Measurements from ENCODE around the gene SPNS3. TPM values are rescaled to one million over a fixed set of nuclear protein-coding genes. Genes with fewer than 3 reads are reported as not detected.
A peak's percentile ranks its signal among the peaks of the same experiment; 100 is the strongest.

SPNS3 gene
- total and polyA plus RNA-seq, 3 donors from 2014 or later, result 0.39 to 1.4 (median 0.75) TPM

DNA sequence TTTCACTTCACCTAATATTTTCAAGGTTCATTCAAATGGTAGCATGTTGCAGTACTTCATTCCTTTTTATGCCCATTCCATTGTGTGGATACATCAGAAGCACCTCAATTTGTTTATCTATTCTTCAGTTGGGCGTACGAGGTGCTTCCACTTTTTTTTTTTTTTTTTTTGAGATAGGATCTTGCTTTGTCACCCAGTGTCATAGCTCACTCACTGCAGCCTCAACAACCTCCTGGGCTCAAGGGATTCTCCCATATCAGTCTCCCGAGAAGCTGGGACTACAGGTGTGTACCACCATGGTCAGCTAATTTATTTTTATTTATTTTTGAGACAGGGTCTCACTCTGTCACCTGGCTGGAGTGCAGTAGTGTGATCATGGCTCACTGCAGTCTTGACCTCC, 22.5 kb upstream of the SPNS3 start:
- WGBS, 2 donors, result 73 to 81% methylated on average over 3 of the region's 3 CpGs
- no peak overlapping the region for H3K27ac ChIP-seq
- intact Hi-C loops (cut with DNase I; ENCODE audit: low total_unique reads), result loop anchor here (5.0 kb wide), 1 partner anchor 194 kb away; no protein-coding TSS in a partner anchor
- no peak for DNase-seq
- H3K4me3 ChIP-seq, result no peak overlapping the region
- H3K4me1 ChIP-seq, result peaks cover 2% of the 10 kb centered on the region
- no peaks in the 10 kb centered on the region for H3K36me3 ChIP-seq (ENCODE audit: low read depth, missing control alignments)
- no peaks in the 10 kb centered on the region for H3K9me3 ChIP-seq
- TF ChIP-seq, protein P1, sequence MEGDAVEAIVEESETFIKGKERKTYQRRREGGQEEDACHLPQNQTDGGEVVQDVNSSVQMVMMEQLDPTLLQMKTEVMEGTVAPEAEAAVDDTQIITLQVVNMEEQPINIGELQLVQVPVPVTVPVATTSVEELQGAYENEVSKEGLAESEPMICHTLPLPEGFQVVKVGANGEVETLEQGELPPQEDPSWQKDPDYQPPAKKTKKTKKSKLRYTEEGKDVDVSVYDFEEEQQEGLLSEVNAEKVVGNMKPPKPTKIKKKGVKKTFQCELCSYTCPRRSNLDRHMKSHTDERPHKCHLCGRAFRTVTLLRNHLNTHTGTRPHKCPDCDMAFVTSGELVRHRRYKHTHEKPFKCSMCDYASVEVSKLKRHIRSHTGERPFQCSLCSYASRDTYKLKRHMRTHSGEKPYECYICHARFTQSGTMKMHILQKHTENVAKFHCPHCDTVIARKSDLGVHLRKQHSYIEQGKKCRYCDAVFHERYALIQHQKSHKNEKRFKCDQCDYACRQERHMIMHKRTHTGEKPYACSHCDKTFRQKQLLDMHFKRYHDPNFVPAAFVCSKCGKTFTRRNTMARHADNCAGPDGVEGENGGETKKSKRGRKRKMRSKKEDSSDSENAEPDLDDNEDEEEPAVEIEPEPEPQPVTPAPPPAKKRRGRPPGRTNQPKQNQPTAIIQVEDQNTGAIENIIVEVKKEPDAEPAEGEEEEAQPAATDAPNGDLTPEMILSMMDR (IDR thresholded peaks at IDR 0.05), result no peak
- TF ChIP-seq POLR2A (IDR thresholded peaks at IDR 0.05), result no peak
- H3K27me3 ChIP-seq, result no peaks in the 10 kb centered on the region

DNA sequence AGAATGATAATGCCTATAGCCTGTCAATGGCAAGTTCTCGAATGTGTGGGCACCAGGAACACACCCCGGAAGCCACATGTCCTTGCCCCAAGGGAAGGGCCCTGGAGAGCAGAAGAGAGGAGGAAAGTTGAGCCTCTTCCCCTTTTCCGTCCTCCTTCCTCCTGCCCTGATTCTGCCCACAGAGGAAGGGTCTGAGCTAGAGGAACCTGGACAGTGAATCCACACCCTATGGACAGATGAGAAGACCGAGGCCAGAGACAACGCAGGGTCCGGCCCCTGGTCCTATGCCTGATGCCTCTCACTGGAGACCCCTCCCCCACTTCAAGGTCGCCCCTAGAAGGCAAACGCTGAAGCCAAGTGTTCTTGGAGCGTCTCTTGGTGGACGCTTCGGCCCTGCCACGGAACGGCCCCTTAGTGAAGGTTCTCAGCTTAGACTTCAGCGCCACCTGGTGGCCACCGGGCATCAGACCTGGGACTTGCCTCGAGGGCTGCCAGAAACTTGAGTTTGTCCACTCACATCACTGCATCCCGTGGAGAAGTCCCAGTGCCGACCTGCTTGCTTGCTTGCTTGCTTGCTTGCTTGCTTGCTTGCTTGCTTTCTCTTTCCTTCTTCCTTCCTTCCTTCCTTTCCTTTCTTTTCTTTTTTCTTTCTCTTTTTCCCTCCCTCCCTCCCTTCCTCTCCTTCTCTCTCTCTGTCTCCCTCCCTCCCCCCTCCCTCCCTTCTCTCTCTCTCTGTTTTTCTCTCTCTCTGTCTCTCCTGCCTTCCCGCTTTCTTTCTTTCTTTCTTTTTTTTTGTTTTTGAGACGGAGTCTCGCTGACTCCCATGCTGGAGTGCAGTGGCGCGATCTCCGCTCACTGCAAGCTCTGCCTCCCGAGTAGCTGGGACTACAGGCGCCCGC, 20.6 kb upstream of the SPNS3 start:
- no peaks in the 10 kb centered on the region for H3K9me3 ChIP-seq
- WGBS, 2 donors, result 21% methylated on average over 24 to 27 of the region's 27 CpGs
- no peak overlapping the region for H3K4me3 ChIP-seq
- peak; percentile 96 for DNase-seq
- no peak overlapping the region for H3K27ac ChIP-seq
- H3K36me3 ChIP-seq (ENCODE audit: low read depth, missing control alignments), result no peaks in the 10 kb centered on the region
- TF ChIP-seq POLR2A (IDR thresholded peaks at IDR 0.05), result no peak
- TF ChIP-seq, protein P1 (IDR thresholded peaks at IDR 0.05), result peak; percentile 86 to 96 (median 94)
- H3K27me3 ChIP-seq, result no peaks in the 10 kb centered on the region
- H3K4me1 ChIP-seq, result peaks cover 2% of the 10 kb centered on the region
- intact Hi-C loops (cut with DNase I; ENCODE audit: low total_unique reads), result loop anchor here (5.0 kb wide), 1 partner anchor 196 kb away; no protein-coding TSS in a partner anchor

DNA sequence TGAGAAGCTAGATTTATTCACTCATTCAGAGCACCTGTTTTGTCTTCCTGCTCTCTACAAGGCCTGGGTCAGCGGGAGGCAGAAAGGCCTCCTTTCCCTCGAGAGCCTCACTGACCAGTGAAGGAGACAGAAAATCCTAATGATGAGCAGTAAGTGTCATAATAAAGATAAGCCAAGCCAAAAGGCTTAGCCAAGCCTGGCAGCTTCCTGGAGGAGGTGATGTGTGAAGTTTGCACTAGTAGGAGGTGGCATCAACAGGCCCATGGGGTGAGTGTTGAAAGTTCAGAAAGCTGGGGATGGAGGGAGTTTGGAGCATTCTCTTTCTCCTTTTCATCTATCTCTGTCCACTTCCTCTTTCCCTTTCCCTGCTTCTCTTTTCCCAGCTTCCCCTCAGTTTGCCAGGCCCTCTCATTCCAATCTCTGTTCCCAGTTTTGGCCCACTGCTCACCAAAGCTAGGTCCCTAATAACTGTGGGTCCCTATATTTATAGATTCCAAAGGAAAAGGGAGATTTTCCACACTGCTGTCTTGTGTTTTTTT, 16.5 kb upstream of the SPNS3 start:
- no peaks in the 10 kb centered on the region for H3K9me3 ChIP-seq
- H3K27me3 ChIP-seq, result no peaks in the 10 kb centered on the region
- no peak for DNase-seq
- peaks cover 2% of the 10 kb centered on the region for H3K4me1 ChIP-seq
- TF ChIP-seq, protein P1 (IDR thresholded peaks at IDR 0.05), result no peak
- TF ChIP-seq POLR2A (IDR thresholded peaks at IDR 0.05), result no peak
- no peak overlapping the region for H3K27ac ChIP-seq
- H3K36me3 ChIP-seq (ENCODE audit: low read depth, missing control alignments), result no peaks in the 10 kb centered on the region
- H3K4me3 ChIP-seq, result no peak overlapping the region
- WGBS, 2 donors, result 96 to 100% methylated on average over 1 to 2 of the region's 2 CpGs
- intact Hi-C loops (cut with DNase I; ENCODE audit: low total_unique reads), result no loop called here

DNA sequence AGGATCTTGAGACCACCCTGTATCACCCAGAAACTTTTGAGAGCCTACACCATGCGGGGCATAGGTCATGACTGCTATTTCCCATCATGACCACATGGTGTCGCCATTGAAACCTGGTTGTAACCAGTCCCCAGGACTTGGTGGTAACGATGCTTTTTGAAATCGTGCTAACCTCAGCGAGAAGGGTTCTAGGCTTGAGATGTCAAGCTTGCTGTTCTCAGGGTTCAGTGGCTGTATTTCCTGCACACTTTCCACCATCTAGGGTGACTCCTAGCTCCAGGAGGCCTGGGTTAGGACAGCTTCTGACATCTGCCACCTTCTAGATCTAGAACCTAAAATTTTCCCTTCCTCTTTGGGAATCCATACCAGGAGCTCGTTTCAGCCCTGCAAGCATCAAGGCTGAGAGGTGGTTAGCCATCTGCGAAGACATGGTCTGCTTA, 13.0 kb upstream of the SPNS3 start:
- Histone ChIP-seq H3K9me3 (no peaks in the 10 kb centered on the region), H3K27me3 (no peaks in the 10 kb centered on the region), H3K4me3 (no peak overlapping the region), H3K27ac (no peak overlapping the region), H3K4me1 (no peaks in the 10 kb centered on the region), H3K36me3 (ENCODE audit: low read depth, missing control alignments) (no peaks in the 10 kb centered on the region)
- TF ChIP-seq POLR2A (IDR thresholded peaks at IDR 0.05), result no peak
- TF ChIP-seq, protein P1 (IDR thresholded peaks at IDR 0.05), result peak; percentile 78 to 80 (median 78)
- intact Hi-C loops (cut with DNase I; ENCODE audit: low total_unique reads), result no loop called here
- 10 to 17% methylated on average over 7 of the region's 7 CpGs for WGBS, 2 donors
- DNase-seq, result peak; percentile 80
